Measurements from ENCODE around the gene ZSCAN20. TPM values are rescaled to one million over a fixed set of nuclear protein-coding genes. Genes with fewer than 3 reads are reported as not detected.

Gene ZSCAN20
- total RNA-seq, 1 donor from 2014 or later: 5.2 TPM

GRCh38 chr1:33459691-33460090, 12.8 kb upstream of the ZSCAN20 start:
- Histone ChIP-seq H3K36me3 (no peaks in the 10 kb centered on the region), H3K27me3 (ENCODE audit: low read depth) (no peaks in the 10 kb centered on the region), H3K27ac (no peak overlapping the region), H3K4me3 (no peak overlapping the region), H3K4me1 (peaks cover 11% of the 10 kb centered on the region), H3K9me3 (no peaks in the 10 kb centered on the region)
- ATAC-seq (no peak), DNase-seq (no peak)
- intact Hi-C loops (cut with DNase I): no loop called here
- no peak for TF ChIP-seq CTCF (IDR thresholded peaks at IDR 0.05)

- Histone ChIP-seq H3K27ac (no peak overlapping the region), H3K4me3 (no peak overlapping the region), H3K4me1 (peaks cover 11% of the 10 kb centered on the region), H3K27me3 (ENCODE audit: low read depth) (no peaks in the 10 kb centered on the region), H3K9me3 (no peaks in the 10 kb centered on the region), H3K36me3 (no peaks in the 10 kb centered on the region)
- no peak for ATAC-seq
- no peak for TF ChIP-seq CTCF (IDR thresholded peaks at IDR 0.05)
- intact Hi-C loops (cut with DNase I): no loop called here
- DNase-seq: no peak
Observed at GRCh38 chr1:33460144-33460543, 12.3 kb upstream of the ZSCAN20 start.

GRCh38 chr1:33460947-33461629, 11.4 kb upstream of the ZSCAN20 start:
- H3K27me3 ChIP-seq (ENCODE audit: low read depth): no peaks in the 10 kb centered on the region
- no peaks in the 10 kb centered on the region for H3K9me3 ChIP-seq
- no peaks in the 10 kb centered on the region for H3K36me3 ChIP-seq
- H3K4me1 ChIP-seq: peaks cover 6% of the 10 kb centered on the region
- TF ChIP-seq CTCF (IDR thresholded peaks at IDR 0.05): no peak
- intact Hi-C loops (cut with DNase I): no loop called here
- ATAC-seq: peak; percentile 54 to 70
- no peak for DNase-seq
- H3K4me3 ChIP-seq: no peak overlapping the region
- no peak overlapping the region for H3K27ac ChIP-seq

- ATAC-seq (no peak), DNase-seq (no peak)
- Histone ChIP-seq H3K27me3 (ENCODE audit: low read depth) (no peaks in the 10 kb centered on the region), H3K27ac (no peak overlapping the region), H3K4me3 (no peak overlapping the region), H3K9me3 (no peaks in the 10 kb centered on the region), H3K36me3 (no peaks in the 10 kb centered on the region), H3K4me1 (peaks cover 6% of the 10 kb centered on the region)
- intact Hi-C loops (cut with DNase I): no loop called here
- no peak for TF ChIP-seq CTCF (IDR thresholded peaks at IDR 0.05)
Observed at GRCh38 chr1:33462405-33463164, 9.9 kb upstream of the ZSCAN20 start.

GRCh38 chr1:33464552-33464951, 7.9 kb upstream of the ZSCAN20 start:
- ATAC-seq (no peak), DNase-seq (no peak)
- Histone ChIP-seq H3K27ac (no peak overlapping the region), H3K4me3 (no peak overlapping the region), H3K36me3 (no peaks in the 10 kb centered on the region), H3K9me3 (no peaks in the 10 kb centered on the region), H3K4me1 (peaks cover 6% of the 10 kb centered on the region), H3K27me3 (ENCODE audit: low read depth) (no peaks in the 10 kb centered on the region)
- intact Hi-C loops (cut with DNase I): no loop called here
- no peak for TF ChIP-seq CTCF (IDR thresholded peaks at IDR 0.05)

Measured in lower lobe of right lung (tissue), 2 donors.